ENCODE measurements around the gene CARD14.

The CARD14 gene

GRCh38 chr17:80126449-80126715 lies 43.4 kb upstream of the CARD14 start:
- no peaks in the 10 kb centered on the region for H3K79me2 ChIP-seq (ENCODE audit: low read length)
- no peaks in the 10 kb centered on the region for H3K9me2 ChIP-seq (replicated peaks; ENCODE audit: insufficient read depth, low read length)
- H4K20me1 ChIP-seq (ENCODE audit: insufficient read depth, low read length), result no peaks in the 10 kb centered on the region
- no peak overlapping the region for H3K27ac ChIP-seq (ENCODE audit: low read length)
- no peaks in the 10 kb centered on the region for H3K36me3 ChIP-seq (replicated peaks; ENCODE audit: insufficient read depth, low read length)
- H3K4me2 ChIP-seq (ENCODE audit: low read depth, low read length), result no peak overlapping the region
- TF ChIP-seq EZH2phosphoT487 (IDR thresholded peaks at IDR 0.05; ENCODE audit: low read length) (no peak), EZH2 (optimal IDR thresholded peaks at IDR 0.05; ENCODE audit: low read depth, low read length) (no peak)
- TF ChIP-seq, protein P1, sequence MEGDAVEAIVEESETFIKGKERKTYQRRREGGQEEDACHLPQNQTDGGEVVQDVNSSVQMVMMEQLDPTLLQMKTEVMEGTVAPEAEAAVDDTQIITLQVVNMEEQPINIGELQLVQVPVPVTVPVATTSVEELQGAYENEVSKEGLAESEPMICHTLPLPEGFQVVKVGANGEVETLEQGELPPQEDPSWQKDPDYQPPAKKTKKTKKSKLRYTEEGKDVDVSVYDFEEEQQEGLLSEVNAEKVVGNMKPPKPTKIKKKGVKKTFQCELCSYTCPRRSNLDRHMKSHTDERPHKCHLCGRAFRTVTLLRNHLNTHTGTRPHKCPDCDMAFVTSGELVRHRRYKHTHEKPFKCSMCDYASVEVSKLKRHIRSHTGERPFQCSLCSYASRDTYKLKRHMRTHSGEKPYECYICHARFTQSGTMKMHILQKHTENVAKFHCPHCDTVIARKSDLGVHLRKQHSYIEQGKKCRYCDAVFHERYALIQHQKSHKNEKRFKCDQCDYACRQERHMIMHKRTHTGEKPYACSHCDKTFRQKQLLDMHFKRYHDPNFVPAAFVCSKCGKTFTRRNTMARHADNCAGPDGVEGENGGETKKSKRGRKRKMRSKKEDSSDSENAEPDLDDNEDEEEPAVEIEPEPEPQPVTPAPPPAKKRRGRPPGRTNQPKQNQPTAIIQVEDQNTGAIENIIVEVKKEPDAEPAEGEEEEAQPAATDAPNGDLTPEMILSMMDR (IDR thresholded peaks at IDR 0.05; ENCODE audit: low read length), result no peak
- H3K9ac ChIP-seq (ENCODE audit: low read length), result no peak overlapping the region
- H3K27me3 ChIP-seq (replicated peaks; ENCODE audit: insufficient read depth, low read length), result peaks cover 50% of the 10 kb centered on the region
- H3K9me3 ChIP-seq (replicated peaks; ENCODE audit: insufficient read depth, low read length), result no peaks in the 10 kb centered on the region
- peaks cover 8% of the 10 kb centered on the region; the same call in 1 of the 2 replicates for H3K4me1 ChIP-seq (ENCODE audit: low read length)
- DNase-seq, result no peak
- no peak overlapping the region for H2AFZ ChIP-seq (ENCODE audit: low read length)
- no peaks in the 10 kb centered on the region; the same call in 1 of the 2 replicates for H3F3A ChIP-seq (ENCODE audit: insufficient read depth, low read length)
- H3K4me3 ChIP-seq (ENCODE audit: low read length), result no peak overlapping the region

GRCh38 chr17:80129006-80129565 lies 40.7 kb upstream of the CARD14 start:
- Histone ChIP-seq H3K9me2 (replicated peaks; ENCODE audit: insufficient read depth, low read length) (no peaks in the 10 kb centered on the region), H3F3A (ENCODE audit: insufficient read depth, low read length) (no peaks in the 10 kb centered on the region; the same call in 1 of the 2 replicates), H3K36me3 (replicated peaks; ENCODE audit: insufficient read depth, low read length) (no peaks in the 10 kb centered on the region; the same call in 1 of the 2 replicates), H3K4me3 (ENCODE audit: low read length) (no peak overlapping the region), H2AFZ (ENCODE audit: low read length) (no peak overlapping the region), H4K20me1 (ENCODE audit: insufficient read depth, low read length) (no peaks in the 10 kb centered on the region), H3K27ac (ENCODE audit: low read length) (no peak overlapping the region), H3K4me2 (ENCODE audit: low read depth, low read length) (no peak overlapping the region), H3K79me2 (ENCODE audit: low read length) (no peaks in the 10 kb centered on the region), H3K4me1 (ENCODE audit: low read length) (peaks cover 8% of the 10 kb centered on the region; the same call in 1 of the 2 replicates), H3K9ac (ENCODE audit: low read length) (no peak overlapping the region), H3K27me3 (replicated peaks; ENCODE audit: insufficient read depth, low read length) (peaks cover 34% of the 10 kb centered on the region), H3K9me3 (replicated peaks; ENCODE audit: insufficient read depth, low read length) (no peaks in the 10 kb centered on the region)
- DNase-seq, result no peak
- TF ChIP-seq EZH2phosphoT487 (IDR thresholded peaks at IDR 0.05; ENCODE audit: low read length) (no peak), EZH2 (optimal IDR thresholded peaks at IDR 0.05; ENCODE audit: low read depth, low read length) (no peak)
- TF ChIP-seq, protein P1 (IDR thresholded peaks at IDR 0.05; ENCODE audit: low read length), result no peak

DNA sequence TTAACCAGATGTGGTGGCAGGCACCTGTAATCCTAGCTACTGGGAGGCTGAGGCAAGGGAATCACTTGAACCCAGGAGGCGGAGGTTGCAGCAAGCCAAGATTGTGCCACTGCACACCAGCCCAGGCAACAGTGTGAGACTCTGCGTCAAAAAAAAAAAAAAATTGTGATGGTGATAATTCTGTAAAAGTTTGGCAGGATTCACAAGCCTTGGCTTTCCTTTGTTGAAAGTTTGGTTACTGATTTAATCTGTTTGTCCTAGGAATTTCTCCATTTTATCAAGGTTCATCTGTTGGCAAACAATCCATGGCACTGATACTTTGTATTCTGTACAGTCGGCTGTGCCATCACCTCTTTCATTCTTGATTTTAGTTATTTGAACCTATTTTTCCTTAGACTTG lies 38.8 kb upstream of the CARD14 start:
- Histone ChIP-seq H3F3A (ENCODE audit: insufficient read depth, low read length) (no peaks in the 10 kb centered on the region; the same call in 1 of the 2 replicates), H3K27me3 (replicated peaks; ENCODE audit: insufficient read depth, low read length) (peaks cover 23% of the 10 kb centered on the region), H3K79me2 (ENCODE audit: low read length) (no peaks in the 10 kb centered on the region), H2AFZ (ENCODE audit: low read length) (no peak overlapping the region), H3K4me1 (ENCODE audit: low read length) (peaks cover 8% of the 10 kb centered on the region; the same call in 1 of the 2 replicates), H3K9me2 (replicated peaks; ENCODE audit: insufficient read depth, low read length) (no peaks in the 10 kb centered on the region), H3K36me3 (replicated peaks; ENCODE audit: insufficient read depth, low read length) (no peaks in the 10 kb centered on the region; the same call in 1 of the 2 replicates), H4K20me1 (ENCODE audit: insufficient read depth, low read length) (no peaks in the 10 kb centered on the region), H3K9me3 (replicated peaks; ENCODE audit: insufficient read depth, low read length) (no peaks in the 10 kb centered on the region), H3K4me2 (ENCODE audit: low read depth, low read length) (no peak overlapping the region), H3K4me3 (ENCODE audit: low read length) (no peak overlapping the region), H3K9ac (ENCODE audit: low read length) (no peak overlapping the region), H3K27ac (ENCODE audit: low read length) (no peak overlapping the region)
- DNase-seq, result no peak
- TF ChIP-seq EZH2phosphoT487 (IDR thresholded peaks at IDR 0.05; ENCODE audit: low read length) (no peak), EZH2 (optimal IDR thresholded peaks at IDR 0.05; ENCODE audit: low read depth, low read length) (no peak)

Measured in MM.1S (cell line).